Suprapubic skin (tissue), 4 donors: ENCODE results near the gene DISC1.

Experiments
- EP300 ChIP-seq: sonication (generic); formaldehyde crosslinking; IDR thresholded peaks from one replicate; pipeline ENCODE4 v1.6.1; 2017; ENCODE audit warnings: antibody characterized with exemption
- POLR2A ChIP-seq, 2 donors: fragments of 450-650 bp; IDR thresholded peaks; one replicate each; pipeline ENCODE4 v1.6.1; 2017; ENCODE audit warnings: antibody characterized with exemption in 2 of 2, mild to moderate bottlenecking in 2 of 2, moderate library complexity in 2 of 2
- POLR2AphosphoS5 ChIP-seq, 3 donors: sonication (generic); formaldehyde crosslinking; IDR thresholded peaks; one replicate each; pipeline ENCODE4 v1.6.1; 2017; ENCODE audit warnings: antibody characterized with exemption in 3 of 3
- TF ChIP-seq, protein P1 (sequence below), 2 donors: fragments of 200-600 bp in 1 of 2; fragments of 450-650 bp in 1 of 2; sonication (generic) in 1 of 2; IDR thresholded peaks; one replicate each; pipeline ENCODE4 v1.5.1; 2016 to 2019; ENCODE audit warnings: antibody characterized with exemption in 2 of 2, mild to moderate bottlenecking in 1 of 2, moderate library complexity in 1 of 2

DNA sequence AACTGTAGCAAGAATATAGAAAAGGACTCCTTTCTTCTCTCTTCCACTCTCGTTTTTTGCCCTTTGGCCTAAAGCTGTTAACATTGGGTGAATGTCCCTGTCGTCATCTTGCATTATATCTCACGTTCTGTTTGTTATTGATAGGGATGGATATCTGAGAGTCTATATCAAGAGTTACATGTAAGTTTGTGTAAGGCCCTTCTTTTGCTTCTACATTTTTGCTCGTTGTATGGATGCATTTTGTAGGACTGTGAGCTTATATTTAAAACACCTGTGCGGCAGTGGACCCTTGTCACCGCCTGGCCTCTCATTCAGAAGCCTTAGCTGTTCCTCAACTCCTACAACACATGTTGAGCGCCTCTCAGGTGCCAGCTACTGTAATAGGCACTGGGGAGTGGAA is 211.9 kb downstream of the DISC1 start:
- TF ChIP-seq, protein P1, sequence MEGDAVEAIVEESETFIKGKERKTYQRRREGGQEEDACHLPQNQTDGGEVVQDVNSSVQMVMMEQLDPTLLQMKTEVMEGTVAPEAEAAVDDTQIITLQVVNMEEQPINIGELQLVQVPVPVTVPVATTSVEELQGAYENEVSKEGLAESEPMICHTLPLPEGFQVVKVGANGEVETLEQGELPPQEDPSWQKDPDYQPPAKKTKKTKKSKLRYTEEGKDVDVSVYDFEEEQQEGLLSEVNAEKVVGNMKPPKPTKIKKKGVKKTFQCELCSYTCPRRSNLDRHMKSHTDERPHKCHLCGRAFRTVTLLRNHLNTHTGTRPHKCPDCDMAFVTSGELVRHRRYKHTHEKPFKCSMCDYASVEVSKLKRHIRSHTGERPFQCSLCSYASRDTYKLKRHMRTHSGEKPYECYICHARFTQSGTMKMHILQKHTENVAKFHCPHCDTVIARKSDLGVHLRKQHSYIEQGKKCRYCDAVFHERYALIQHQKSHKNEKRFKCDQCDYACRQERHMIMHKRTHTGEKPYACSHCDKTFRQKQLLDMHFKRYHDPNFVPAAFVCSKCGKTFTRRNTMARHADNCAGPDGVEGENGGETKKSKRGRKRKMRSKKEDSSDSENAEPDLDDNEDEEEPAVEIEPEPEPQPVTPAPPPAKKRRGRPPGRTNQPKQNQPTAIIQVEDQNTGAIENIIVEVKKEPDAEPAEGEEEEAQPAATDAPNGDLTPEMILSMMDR (IDR thresholded peaks at IDR 0.05): no peak
- TF ChIP-seq POLR2A (IDR thresholded peaks at IDR 0.05) (no peak), EP300 (no peak), POLR2AphosphoS5 (IDR thresholded peaks at IDR 0.05) (no peak)
